NT2/D1 (cell line): Measurements from ENCODE around the gene SOX5.

Source experiments
- DNase-seq: peaks from one replicate; pipeline ENCODE4 v3.0.0-alpha.2; 2011; ENCODE audit warnings: low read depth, low spot score
- H3K27me3 ChIP-seq: 2 replicates; pipeline ENCODE4 v1.6.0; 2011; ENCODE audit warnings: mild to moderate bottlenecking; ENCODE audit not compliant: insufficient read length, insufficient read depth
- H3K36me3 ChIP-seq: 2 replicates; pipeline ENCODE4 v1.6.1; 2011; ENCODE audit warnings: mild to moderate bottlenecking, low read length, mixed read lengths; ENCODE audit not compliant: insufficient read depth, insufficient read length
- H3K4me1 ChIP-seq: 2 replicates; pipeline ENCODE4 v1.5.1; 2011; ENCODE audit not compliant: insufficient read depth, insufficient read length
- H3K4me3 ChIP-seq: 2 replicates; pipeline ENCODE4 v1.5.1; 2011; ENCODE audit warnings: low read depth; ENCODE audit not compliant: insufficient read length
- H3K9ac ChIP-seq: 2 replicates; pipeline ENCODE4 v1.6.0; 2011; ENCODE audit warnings: low read depth; ENCODE audit not compliant: insufficient read length
- H3K9me3 ChIP-seq: 2 replicates; pipeline ENCODE4 v1.5.1; 2011; ENCODE audit warnings: mild to moderate bottlenecking, low read length; ENCODE audit not compliant: insufficient read depth
- SUZ12 ChIP-seq: IDR thresholded peaks from 2 replicates; pipeline ENCODE4 v1.6.1; 2011; ENCODE audit not compliant: insufficient read length, insufficient read depth; ENCODE audit errors: extremely low read depth
- YY1 ChIP-seq: IDR thresholded peaks from 2 replicates; pipeline ENCODE4 v1.6.1; 2011; ENCODE audit not compliant: insufficient read length, insufficient read depth
- ZNF274 ChIP-seq: IDR thresholded peaks from 2 replicates; pipeline ENCODE4 v1.6.1; 2011; ENCODE audit warnings: mild to moderate bottlenecking, low read depth, low read length

SOX5 gene

GRCh38 chr12:23540572-23540971, 408.9 kb downstream of the SOX5 start:
- H3K4me1 ChIP-seq, result no peaks in the 10 kb centered on the region
- no peaks in the 10 kb centered on the region for H3K36me3 ChIP-seq
- no peak for DNase-seq
- no peak for TF ChIP-seq SUZ12
- no peaks in the 10 kb centered on the region for H3K9me3 ChIP-seq
- H3K9ac ChIP-seq, result no peak overlapping the region
- H3K27me3 ChIP-seq, result no peaks in the 10 kb centered on the region
- H3K4me3 ChIP-seq, result no peak overlapping the region

DNA sequence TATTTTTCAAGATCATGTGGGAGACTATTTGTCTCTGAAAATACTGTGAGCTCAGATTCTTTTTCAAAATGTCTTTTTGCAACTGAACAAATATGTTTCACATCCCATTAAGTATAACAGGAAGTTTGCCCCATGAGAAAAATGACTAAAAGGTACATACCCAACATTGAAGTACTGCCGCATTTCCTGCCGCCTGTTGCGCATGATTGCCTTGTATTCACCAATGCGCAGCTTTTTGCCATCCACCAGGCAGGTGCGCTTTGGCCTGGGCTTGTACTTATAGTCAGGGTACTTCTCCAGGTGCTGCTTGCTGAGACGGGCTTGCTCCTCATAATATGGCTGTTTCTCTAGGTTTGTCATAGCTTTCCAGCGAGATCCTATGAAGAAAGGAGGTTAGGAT, 413.2 kb downstream of the SOX5 start:
- DNase-seq, result no peak

GRCh38 chr12:23535441-23535840, 414.0 kb downstream of the SOX5 start:
- Histone ChIP-seq H3K27me3 (no peaks in the 10 kb centered on the region), H3K4me1 (no peaks in the 10 kb centered on the region), H3K4me3 (no peak overlapping the region), H3K36me3 (no peaks in the 10 kb centered on the region), H3K9ac (no peak overlapping the region), H3K9me3 (no peaks in the 10 kb centered on the region)
- TF ChIP-seq SUZ12 (no peak), ZNF274 (no peak), YY1 (no peak)
- no peak for DNase-seq

More for the DNA sequence above, 413.2 kb downstream of the SOX5 start:
- Histone ChIP-seq H3K9ac (no peak overlapping the region), H3K4me1 (no peaks in the 10 kb centered on the region), H3K27me3 (no peaks in the 10 kb centered on the region), H3K4me3 (no peak overlapping the region), H3K36me3 (no peaks in the 10 kb centered on the region), H3K9me3 (no peaks in the 10 kb centered on the region)
- TF ChIP-seq ZNF274, result no peak
- no peak for TF ChIP-seq SUZ12
- no peak for TF ChIP-seq YY1

- no peak for TF ChIP-seq YY1
- TF ChIP-seq ZNF274, result no peak
- no peak for TF ChIP-seq SUZ12
- no peaks in the 10 kb centered on the region for H3K4me1 ChIP-seq
- no peaks in the 10 kb centered on the region for H3K36me3 ChIP-seq
- H3K27me3 ChIP-seq, result no peaks in the 10 kb centered on the region
- no peak overlapping the region for H3K4me3 ChIP-seq
- H3K9ac ChIP-seq, result no peak overlapping the region
- H3K9me3 ChIP-seq, result no peaks in the 10 kb centered on the region
- DNase-seq, result no peak
Observed at GRCh38 chr12:23534196-23534595, 415.3 kb downstream of the SOX5 start.

GRCh38 chr12:23533699-23534098, 415.8 kb downstream of the SOX5 start:
- Histone ChIP-seq H3K4me3 (no peak overlapping the region), H3K27me3 (no peaks in the 10 kb centered on the region), H3K9me3 (no peaks in the 10 kb centered on the region), H3K4me1 (no peaks in the 10 kb centered on the region), H3K36me3 (no peaks in the 10 kb centered on the region), H3K9ac (no peak overlapping the region)
- TF ChIP-seq ZNF274 (no peak), SUZ12 (no peak)
- DNase-seq, result no peak

DNA sequence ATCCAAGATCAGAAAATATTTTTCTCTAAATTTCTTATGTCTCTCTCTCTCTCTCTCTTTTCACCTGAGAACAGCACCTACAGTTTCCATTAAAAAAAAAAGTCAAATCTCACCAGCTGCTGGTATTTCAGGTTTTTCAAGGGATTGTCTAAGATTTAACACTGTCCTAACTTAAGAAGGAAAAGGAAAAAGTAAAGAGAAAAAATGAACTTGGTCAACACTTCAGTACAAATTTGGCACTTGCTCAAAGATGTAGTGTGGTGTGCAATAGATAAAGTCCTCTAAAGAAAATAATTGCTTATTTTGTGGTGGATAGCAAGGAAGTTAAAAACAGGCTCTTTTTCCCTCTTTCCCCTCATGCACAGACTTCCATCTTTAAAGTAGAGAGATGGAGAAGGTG, 416.2 kb downstream of the SOX5 start:
- H3K4me1 ChIP-seq, result no peaks in the 10 kb centered on the region
- TF ChIP-seq SUZ12 (no peak), ZNF274 (no peak)

DNA sequence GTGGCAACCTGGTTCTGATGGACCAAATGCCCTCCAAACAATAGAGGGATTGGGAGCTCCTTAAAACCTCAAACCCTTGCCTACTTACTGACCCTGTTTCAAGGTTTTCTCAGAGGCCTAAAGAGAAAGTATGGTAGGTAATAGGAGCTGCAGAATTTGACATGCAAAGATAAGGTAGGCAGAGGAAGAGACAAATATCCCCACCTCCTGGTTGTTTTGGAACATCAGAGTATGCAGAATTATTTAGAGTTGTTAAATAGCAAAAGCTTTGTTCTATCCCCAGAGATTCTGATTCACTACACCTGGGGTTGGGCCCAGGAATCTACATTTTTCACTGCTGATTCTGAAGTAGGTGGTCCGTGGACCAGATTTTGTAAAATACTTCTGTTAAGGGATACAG, 421.2 kb downstream of the SOX5 start:
- Histone ChIP-seq H3K36me3 (no peaks in the 10 kb centered on the region), H3K27me3 (no peaks in the 10 kb centered on the region), H3K4me1 (no peaks in the 10 kb centered on the region), H3K9ac (no peak overlapping the region), H3K9me3 (peaks cover 13% of the 10 kb centered on the region), H3K4me3 (no peak overlapping the region)
- no peak for DNase-seq
- TF ChIP-seq SUZ12 (no peak), ZNF274 (no peak), YY1 (no peak)

More for the DNA sequence above, 416.2 kb downstream of the SOX5 start:
- H3K9me3 ChIP-seq, result no peaks in the 10 kb centered on the region
- no peak overlapping the region for H3K4me3 ChIP-seq
- H3K27me3 ChIP-seq, result no peaks in the 10 kb centered on the region
- no peak overlapping the region for H3K9ac ChIP-seq
- DNase-seq, result no peak
- H3K36me3 ChIP-seq, result no peaks in the 10 kb centered on the region

GRCh38 chr12:23525450-23526072, 423.9 kb downstream of the SOX5 start:
- TF ChIP-seq YY1 (no peak), ZNF274 (no peak), SUZ12 (no peak)
- no peak overlapping the region for H3K9ac ChIP-seq
- H3K27me3 ChIP-seq, result no peaks in the 10 kb centered on the region
- no peak for DNase-seq
- peaks cover 20% of the 10 kb centered on the region for H3K9me3 ChIP-seq
- no peak overlapping the region for H3K4me3 ChIP-seq
- no peaks in the 10 kb centered on the region for H3K4me1 ChIP-seq
- H3K36me3 ChIP-seq, result no peaks in the 10 kb centered on the region
